GM21619 (cell line): ENCODE measurements around the gene ZC3H8.

ENCODE experiments used
- ATAC-seq: cut with Tn5 transposase; IDR thresholded peaks from one replicate; pipeline ENCODE4 v1.9.1; 2021; ENCODE audit not compliant: unreplicated experiment

The ZC3H8 gene

DNA sequence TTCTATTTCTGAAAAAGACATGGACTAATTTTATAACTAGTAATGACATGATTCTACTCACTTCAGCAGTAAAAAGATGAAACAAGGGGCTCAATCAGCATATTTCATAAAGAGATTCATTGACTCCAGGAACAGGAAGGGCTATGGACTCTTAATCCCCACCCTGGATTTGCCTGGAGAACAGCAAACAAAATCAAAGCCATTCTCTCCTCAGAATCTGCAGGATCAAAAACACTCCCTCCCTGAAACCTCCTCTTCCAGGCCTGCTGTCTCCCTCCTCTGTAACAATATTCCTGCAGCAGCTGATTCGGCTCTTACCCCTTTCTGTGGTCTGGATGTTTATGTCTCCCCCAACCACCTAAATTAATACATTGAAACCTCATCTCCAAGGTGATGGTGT is 57.0 kb downstream of the ZC3H8 start:
- no peak for ATAC-seq

DNA sequence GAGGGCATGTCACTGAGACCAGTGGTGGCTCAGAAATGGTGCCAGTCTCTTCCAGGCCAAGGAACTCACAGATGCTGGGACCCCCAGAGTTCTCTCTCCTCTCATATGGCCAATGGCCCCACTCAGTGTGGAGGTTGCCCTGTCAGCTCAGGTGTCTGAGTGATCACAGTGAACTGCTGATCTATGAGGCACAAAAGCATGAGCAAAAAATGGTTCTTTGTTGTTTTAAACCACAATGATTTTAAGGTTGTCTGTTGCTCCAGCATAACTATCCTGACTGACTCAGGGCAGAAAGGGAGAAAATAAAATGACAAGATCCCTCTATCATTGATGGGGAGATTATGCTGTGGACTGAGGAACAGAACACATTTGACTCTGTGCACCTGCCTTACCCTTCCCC is 58.9 kb downstream of the ZC3H8 start:
- no peak for ATAC-seq

DNA sequence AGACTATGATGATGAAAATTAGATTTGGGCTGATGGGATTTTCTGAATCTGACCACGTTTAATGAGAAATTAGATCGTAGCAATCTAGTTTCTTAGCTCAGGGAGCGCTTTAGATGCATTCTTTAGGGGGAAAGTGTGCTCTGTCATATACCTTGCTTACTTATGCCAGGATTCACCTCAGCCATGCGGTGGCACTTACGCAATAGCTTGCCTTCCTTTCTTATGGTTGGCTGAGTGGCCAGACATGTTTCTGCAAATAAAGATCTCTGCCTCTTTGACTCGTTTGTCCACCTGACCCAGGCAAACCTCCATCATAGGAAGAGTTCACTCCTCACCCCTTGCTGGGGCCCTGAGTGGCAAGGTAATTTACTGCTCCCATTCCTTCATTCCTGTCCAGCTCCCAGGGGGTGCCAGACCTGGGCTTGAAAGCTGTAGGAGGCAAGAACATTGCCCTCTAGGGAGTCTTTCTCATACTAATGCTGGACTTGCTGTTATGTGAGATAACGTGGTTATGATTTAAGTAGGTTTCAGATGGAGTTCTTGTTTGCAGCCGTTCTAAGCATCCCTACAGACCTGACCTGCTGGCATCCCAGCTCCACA is 59.6 kb downstream of the ZC3H8 start:
- ATAC-seq: no peak

DNA sequence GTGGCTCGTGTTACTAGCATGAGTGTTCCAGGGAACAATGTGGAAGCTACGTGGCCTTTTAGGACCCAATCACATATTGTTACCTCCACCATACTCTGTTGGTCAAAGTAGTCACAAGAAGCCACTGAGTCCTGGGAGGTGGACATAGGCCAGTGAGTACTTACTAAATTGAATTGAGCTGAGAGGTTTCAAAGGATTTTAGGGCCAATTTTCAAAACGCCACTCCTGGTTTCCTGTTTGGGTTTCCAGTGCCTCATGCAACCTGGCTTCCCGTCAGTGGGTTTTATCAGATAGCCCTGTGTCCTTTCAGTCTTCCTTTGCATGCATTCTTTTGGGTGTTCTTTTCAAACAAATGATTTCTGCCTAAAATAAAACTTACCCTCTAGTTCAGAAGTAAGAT is 60.4 kb downstream of the ZC3H8 start:
- no peak for ATAC-seq

DNA sequence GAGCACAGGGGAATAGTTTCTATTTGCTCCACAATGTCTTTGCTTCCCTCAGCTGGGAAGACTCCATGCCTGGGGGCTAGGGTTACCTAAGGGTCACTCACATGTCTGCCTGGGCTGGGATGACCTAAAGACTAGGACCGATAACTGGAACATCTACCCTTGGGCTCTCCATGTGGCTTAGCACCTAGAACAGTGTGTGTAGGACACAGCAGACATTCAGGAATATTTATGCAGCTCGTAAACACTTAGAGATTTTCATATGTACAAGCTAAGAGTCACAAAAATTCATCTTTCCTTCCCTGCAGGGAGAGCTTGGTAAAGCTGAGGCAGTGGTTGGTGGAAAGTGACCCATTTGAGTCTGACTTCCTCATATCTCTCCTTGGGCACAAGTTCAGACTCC is 60.8 kb downstream of the ZC3H8 start:
- ATAC-seq: no peak

DNA sequence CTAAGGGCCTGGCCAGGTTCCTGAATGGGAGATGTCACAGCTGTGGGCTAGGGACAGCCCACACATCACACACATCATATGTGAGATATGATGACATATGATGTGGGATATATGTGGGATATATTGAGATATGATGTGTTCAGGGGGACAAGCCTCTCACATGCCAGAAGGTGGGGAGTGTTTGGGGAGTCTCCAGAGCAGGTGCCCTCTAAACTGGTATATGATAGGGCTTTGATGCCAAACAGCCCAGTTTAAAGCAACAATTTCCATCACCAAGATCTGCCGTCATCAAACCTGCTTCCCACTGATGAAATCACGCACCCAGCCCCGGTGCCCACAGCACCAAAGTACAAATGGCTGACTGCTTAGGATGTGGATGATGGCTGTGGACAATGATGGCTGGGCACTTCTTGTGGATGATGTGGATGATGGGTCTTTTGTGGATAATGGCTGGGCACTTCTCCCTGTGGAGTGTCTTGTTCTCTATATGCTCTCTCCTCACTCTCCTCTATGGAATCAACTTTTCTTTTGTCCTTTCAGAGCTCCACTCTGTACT is 65.8 kb downstream of the ZC3H8 start:
- ATAC-seq: no peak

DNA sequence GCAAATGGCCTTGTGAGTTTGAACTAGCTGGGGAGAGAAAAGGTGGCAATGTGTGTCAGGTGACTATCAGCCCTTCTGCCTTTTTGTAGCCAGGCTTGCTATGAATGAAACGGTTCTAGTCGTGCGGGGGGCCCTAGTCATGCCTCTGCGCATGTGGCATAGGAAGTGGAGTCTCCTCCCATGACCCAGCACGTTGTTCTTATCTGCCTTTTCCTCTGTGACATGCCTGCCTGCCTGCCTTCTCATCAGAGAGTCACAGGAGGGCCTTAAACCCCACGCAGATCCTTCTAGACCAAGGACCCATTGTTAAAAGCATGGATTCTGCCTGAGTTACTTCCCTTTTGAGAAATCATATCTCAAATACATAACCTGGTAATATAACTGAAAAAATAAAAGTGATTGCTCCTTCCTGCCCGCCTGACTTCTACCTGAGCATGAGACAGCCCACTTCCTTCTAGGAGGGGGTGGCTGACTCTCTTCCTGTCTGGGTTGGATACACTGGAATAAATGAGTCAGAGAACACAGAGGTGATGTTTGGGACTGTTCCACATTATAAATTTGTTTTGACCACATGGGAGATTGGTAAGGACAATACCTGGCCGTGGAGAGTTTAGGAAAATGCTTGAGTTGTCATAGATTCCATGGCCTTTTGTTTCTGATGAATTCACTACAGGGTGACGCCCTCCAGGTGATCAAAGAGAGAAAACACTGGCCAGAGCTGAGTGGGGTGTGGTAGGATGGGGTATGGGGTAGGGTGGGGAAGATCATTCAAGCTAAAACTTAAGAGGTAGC is 66.8 kb downstream of the ZC3H8 start:
- peak; percentile 44 for ATAC-seq

DNA sequence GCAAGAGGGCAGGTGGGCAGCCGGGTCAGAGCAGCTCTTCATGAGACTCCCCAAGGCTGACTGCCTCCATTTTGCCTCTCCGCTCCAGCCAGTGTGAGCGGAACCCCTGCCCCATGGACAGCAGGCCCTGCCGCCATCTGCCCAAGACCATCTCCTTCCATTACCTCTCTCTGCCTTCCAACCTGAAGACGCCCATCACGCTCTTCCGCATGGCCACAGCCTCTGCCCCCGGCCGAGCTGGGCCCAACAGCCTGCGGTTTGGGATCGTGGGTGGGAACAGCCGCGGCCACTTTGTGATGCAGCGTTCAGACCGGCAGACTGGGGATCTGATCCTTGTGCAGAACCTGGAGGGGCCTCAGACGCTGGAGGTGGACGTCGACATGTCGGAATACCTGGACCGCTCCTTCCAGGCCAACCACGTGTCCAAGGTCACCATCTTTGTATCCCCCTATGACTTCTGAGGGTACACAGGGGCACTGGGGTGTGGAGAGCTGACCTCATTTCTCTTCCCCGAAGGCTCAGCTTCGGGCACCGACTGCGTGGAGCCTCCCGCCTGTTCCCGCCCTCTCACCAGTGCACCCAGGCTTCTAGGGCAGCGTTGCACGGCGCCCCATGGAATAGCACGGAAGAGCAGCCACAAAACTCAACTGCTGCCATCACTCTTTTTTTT is 67.7 kb downstream of the ZC3H8 start:
- ATAC-seq: no peak

DNA sequence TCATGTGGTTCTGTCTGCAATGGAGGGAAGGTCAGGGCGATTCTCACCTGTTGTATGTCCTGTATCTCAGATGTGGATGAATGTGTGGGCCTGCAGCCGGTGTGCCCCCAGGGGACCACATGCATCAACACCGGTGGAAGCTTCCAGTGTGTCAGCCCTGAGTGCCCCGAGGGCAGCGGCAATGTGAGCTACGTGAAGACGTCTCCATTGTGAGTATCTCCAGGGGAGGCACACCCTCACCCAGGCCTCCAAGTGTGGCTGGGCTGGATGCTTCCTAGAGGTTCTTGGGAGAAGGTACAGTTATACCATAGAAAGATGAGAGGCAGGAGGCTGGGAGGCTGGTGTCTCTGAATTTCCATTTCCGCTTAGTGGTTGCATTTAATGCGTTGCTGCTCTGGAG is 69.7 kb downstream of the ZC3H8 start:
- ATAC-seq: no peak

DNA sequence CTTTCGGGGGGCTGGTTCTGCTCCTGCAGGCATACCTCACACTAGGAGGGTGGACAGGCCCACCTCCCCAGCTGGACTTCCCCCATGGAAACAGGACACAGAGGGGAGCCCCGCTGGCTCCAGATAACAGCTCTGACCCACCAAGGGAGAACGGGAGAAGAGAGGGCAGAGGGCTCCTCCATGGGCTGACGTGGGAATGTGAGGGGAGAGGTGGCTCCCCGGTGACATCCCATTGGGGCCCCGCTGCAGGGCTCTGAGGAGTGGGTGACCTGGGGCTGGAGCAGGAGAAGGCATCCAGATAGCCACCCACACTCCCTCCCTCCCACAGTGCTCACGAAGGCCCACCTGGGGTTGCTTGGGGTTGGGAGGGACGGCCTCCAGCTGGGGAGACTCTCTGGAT is 70.7 kb downstream of the ZC3H8 start:
- ATAC-seq: no peak

DNA sequence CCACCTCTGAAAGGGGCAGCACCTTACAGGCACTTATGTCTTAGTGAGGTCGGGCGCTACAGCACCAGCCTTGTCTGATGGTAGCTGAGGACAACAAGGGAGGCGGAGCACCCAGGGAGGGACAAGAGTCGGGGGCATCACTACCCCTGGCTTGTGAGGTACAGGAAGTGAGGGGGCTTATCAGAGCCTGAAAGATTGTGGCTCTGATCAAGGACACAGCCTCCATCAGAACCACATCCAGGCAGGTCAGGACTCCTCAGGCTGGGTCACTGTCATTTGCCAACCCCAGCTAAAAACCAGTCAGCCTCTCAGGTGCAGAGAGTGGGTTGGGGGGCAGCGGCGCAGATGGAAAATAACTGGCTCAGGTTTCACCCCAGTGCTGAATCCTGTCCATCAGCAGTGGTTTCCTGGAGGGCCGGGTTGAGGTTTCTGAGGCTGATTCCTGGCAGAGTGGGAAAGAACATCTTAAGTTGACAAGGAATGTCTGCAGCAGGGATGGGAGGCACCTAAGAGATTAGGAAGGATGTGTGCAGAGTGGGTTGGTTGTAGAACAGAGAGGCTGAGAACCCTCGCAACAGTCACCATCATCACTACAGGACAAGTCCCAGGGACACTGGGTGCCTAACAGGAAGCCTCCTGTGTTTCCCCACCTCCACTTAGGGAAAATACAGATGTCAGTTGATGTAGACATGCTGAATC is 71.4 kb downstream of the ZC3H8 start:
- ATAC-seq: no peak

DNA sequence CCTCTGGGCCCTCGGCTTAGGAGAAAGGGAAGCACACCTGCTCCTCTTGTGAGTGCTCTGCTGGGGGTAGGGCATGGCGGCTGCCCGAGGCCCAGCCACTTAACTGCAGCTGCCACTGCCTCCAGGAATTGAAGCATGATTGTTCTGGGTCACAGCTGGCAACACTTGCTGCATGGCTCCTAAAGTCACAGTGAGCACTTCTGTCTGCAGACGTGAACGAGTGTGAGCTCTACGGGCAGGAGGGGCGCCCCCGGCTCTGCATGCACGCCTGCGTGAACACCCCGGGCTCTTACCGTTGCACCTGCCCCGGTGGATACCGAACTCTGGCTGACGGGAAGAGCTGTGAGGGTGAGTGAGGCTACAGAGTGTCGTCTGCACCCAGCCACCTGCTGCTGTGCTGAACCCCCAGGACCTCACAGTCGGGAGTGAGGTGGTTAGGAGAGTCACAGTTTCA is 72.2 kb downstream of the ZC3H8 start:
- no peak for ATAC-seq

DNA sequence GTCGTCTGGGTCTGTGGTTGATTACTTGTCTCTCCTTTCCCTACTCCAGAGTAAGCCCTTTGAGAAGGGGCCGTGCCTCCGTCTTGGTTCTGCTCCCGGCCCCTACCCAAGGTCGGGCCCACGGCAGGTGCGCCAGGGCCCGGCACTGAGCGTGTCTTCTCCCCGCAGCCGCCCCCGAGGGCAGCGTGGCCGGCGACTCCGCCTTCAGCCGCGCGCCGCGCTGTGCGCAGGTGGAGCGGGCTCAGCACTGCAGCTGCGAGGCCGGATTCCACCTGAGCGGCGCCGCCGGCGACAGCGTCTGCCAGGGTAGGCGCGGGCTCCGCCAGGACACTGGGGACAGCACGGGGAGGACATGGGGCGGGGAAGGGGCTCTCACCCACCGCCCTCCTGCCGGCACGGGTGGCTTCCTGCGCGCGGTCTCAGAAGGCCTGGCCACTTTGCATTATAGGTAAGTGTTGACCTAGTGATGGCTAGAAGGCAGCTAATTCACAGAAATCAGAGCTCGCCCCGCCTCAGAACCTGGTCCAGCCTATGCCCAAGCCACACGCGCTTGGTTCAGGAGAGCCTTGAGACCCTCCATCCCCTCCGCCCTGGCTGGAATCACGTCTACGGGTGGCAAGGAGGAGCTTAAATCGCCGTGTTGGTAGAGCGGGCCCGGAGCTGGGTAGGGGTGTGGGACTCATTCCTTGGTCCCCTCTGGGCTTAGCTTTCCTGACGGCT is 73.1 kb downstream of the ZC3H8 start:
- ATAC-seq: no peak

DNA sequence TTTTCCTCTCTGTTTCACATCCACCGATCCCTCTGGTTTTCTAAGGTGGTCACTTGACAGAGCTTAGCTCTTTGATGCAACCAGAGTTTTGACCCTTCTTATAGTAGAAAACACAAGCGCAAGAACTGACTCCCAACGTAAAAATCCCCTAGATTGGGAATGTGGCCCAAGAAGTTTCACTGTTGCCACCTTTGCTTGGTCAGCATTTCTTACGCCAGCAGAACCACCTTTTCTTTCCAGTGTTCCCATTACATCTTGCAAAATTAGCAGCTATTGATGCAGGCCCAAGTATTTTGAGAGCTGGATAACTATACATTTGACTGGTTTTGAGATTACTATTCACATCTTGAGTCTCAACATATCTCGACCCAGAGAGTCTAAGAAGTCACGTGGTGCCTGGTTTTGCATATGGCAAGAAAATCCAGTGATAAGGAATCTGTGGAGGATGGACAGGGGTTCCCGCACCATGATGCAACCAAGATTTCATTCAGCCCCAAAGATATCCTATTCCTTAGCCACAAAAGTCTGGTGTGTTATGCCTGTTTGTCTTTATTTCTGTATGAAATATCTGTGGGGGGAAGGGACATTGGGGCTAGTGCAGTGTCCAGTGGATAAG is 78.8 kb downstream of the ZC3H8 start:
- ATAC-seq: no peak

DNA sequence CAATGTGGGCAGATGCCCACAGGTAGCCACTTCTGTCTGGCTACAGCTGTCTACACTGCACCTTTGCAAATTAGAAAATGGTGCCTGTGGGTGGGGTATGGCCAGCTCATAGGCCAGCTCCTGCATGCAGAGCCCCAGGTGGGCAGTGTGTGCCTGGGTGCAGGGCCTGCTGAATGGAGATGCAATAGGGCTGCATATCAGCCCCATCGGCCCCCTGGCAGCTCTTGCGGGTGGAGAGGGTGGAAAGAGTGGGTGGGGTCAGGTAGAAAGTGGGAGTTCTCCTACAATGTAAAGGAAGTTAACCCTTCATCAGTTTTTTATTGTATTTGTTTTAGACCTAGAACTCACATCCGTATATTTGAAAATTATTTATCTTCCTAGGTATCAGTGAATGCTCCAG is 79.5 kb downstream of the ZC3H8 start:
- no peak for ATAC-seq

DNA sequence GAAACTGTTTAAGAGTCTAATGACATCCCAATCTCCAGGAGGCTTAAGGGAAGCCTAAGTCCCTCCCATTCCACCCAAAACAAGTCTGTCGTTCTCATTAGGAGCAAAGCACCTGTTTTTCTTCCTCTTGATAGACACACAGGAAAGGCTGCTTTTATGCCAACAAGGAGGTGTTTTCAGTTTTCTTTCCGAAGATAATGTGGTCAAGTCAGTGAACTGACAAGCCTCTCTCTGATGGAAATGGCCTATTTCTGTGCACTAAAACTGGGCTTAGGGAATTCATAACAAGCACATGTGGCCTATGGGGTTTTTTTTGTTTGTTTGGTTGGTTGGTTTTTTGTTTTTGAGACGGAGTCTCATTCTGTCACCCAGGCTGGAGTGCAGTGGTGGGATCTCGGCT is 80.5 kb downstream of the ZC3H8 start:
- no peak for ATAC-seq

DNA sequence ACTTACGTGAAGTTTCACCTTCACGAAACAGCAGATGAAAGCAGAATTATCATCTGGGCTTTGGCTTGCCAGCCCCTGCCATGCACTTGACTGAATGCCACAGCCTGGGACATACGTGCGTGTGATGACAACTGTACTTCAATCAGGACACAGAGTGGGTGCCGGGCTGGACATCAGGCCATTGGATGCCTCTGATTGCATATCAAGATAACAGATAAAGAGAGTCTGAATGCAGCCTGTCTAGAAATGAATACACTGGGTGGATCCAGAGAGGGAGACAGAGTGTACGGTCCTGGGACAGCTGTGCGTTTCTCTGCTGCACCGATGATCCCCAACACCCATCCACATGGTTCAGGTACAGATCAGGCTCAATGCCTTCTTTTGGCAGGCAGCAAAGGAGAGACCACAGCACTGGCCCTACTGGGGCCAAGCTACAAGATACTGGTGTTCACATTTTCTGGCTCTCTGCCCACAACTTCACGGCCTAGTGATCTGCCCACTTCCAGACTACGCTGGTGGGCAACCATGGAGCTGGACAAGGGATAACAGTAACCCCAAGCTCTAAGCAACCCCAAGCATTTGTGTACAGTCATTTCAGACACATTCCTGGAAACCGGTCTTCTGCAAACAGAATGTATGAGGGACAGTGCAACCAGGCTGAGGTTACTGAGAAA is 81.1 kb downstream of the ZC3H8 start:
- no peak for ATAC-seq

DNA sequence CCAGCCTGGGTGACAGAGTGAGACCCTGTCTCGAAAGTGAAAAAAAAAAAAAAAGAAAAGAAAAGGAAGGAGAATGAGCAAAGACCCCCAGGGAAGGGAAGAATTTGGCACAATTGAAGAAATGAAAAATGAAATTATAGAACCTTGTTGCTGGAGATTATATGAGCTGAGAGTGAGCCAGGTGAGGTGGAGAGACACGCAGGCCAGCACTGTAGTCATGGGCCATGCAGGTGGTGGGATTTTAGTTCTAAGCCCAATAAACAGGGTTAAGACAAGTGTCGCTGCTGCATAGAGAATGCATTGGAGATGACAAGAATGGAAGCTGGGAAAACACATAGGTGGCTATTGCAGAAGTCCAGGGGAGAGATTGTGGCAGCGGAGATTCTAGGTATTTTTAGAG is 84.3 kb downstream of the ZC3H8 start:
- no peak for ATAC-seq

DNA sequence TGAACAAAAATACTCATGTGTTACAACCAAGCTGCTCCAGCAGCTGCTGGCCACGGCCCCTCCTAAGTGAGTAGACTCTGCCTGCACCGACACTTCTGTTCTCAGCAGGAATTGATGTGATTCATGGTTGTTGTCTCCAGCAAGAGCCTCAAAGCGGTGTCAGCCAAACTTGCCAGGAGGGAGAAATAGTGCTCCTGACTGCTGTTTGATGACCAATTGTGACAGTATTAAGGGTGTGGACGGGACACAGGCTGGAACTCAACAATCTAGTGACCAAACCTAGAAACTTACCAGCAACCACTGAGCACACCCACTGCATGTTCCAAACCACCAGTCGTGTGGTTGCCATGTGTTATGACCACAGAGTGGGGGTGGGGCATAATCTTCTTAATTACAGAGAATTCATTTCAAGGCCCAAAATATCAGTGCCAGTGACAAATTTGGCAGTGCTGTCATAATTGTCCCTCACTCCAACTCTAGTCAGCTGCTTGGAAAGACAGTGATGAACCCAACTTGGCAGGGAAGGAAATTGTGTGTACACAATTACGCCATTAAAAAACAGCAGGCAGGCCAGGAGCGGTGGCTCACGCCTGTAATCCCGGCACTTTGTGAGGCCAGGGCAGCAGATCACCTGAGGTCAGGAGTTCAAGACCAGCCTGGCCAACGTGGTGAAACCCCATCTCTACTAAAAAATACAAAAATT is 86.3 kb downstream of the ZC3H8 start:
- ATAC-seq: no peak
